ENCODE results near the gene CYTH4. TPM values are rescaled to one million over a fixed set of nuclear protein-coding genes. Genes with fewer than 3 reads are reported as not detected.
A peak's percentile ranks its signal among the peaks of the same experiment; 100 is the strongest.

The CYTH4 gene
- total and polyA plus RNA-seq, 2 of the 8 experiments (the other 6 are each of a cell fraction or from before 2014, with no cell fraction given): 0.09 TPM; not detected in 1

GRCh38 chr22:37281195-37281594 is 1.1 kb upstream of the CYTH4 start:
- no peak overlapping the region for H3K27ac ChIP-seq (ENCODE audit: low read depth, low read length)
- H3K23me2 ChIP-seq (ENCODE audit: low read depth, low read length): no peaks in the 10 kb centered on the region
- H2AK5ac ChIP-seq (ENCODE audit: low read depth, low read length): no peak overlapping the region
- no peak overlapping the region for H3K23ac ChIP-seq (ENCODE audit: insufficient read length)
- no peak overlapping the region for H4K5ac ChIP-seq (ENCODE audit: insufficient read length, low read depth, low read length)
- no peak overlapping the region for H3K4me3 ChIP-seq (ENCODE audit: extremely low read depth in 1 of 4, insufficient read depth in 2 of 4, low read depth in 3 of 4, low read length in 4 of 4)
- peaks cover 0 to 15% (median 4%) of the 10 kb centered on the region in 4 experiments; a peak in 4 of 7 replicates for H3K4me1 ChIP-seq (replicated peaks in 1 of 4; ENCODE audit: control insufficient read depth in 3 of 4, insufficient read depth in 4 of 4, low read length in 3 of 4)
- no peak overlapping the region for H2BK120ac ChIP-seq (replicated peaks; ENCODE audit: low read depth, low read length)
- H3K4ac ChIP-seq (replicated peaks; ENCODE audit: insufficient read length, low read depth, low read length): no peak overlapping the region
- no peaks in the 10 kb centered on the region for H3K9me3 ChIP-seq (ENCODE audit: insufficient read depth in 2 of 2, low read depth in 1 of 2, low read length in 1 of 2)
- no peaks in the 10 kb centered on the region for H3K79me2 ChIP-seq (ENCODE audit: control insufficient read depth in 1 of 2, insufficient read depth in 2 of 2, low read length in 2 of 2)
- no peak overlapping the region for H2BK12ac ChIP-seq (ENCODE audit: low read depth, low read length)
- no peaks in the 10 kb centered on the region for H3K79me1 ChIP-seq (ENCODE audit: low read depth, low read length)
- H2BK5ac ChIP-seq (ENCODE audit: low read depth, low read length): peak overlapping the region; percentile 9; the same call in 1 of the 2 replicates
- no peak overlapping the region for H4K8ac ChIP-seq (ENCODE audit: extremely low read depth, insufficient read depth, low read length)
- POLR2A ChIA-PET (ENCODE audit: partially characterized antibody): no interaction called here
- H4K91ac ChIP-seq (replicated peaks; ENCODE audit: insufficient read length, low read length): no peak overlapping the region
- peak overlapping the region; percentile 25; the same call in 1 of the 2 replicates for H2BK15ac ChIP-seq (ENCODE audit: low read length)
- FAIRE-seq: no peak
- 0 out of 2 replicates have a peak overlapping the region, but pooled peaks have one; percentile 38 for H3K18ac ChIP-seq (ENCODE audit: extremely low read depth, low read length)
- H3K9ac ChIP-seq (replicated peaks in 1 of 4; ENCODE audit: extremely low read depth in 1 of 4, low read depth in 3 of 4, low read length in 3 of 4): no peak overlapping the region
- H2BK20ac ChIP-seq (ENCODE audit: low read length): no peak overlapping the region
- H3K27me3 ChIP-seq (replicated peaks in 1 of 4; ENCODE audit: control insufficient read depth in 3 of 4, extremely low read depth in 1 of 4, insufficient read depth in 3 of 4, low read length in 3 of 4): no peaks in the 10 kb centered on the region; a peak in 2 of 7 replicates
- no peak overlapping the region for H3K14ac ChIP-seq (ENCODE audit: insufficient read length)
- WGBS, 2 experiments (ENCODE audit: extremely low coverage in 1 of 2, insufficient coverage in 1 of 2, insufficient read length in 1 of 2, insufficient replicate concordance in 2 of 2, low coverage in 1 of 2, low lambda C conversion rate in 2 of 2, missing lambda C conversion rate in 1 of 2): 94% methylated on average over 7 of the region's 7 CpGs; no CpG with 5 or more reads in 1 of the 2 experiments
- H2AFZ ChIP-seq (ENCODE audit: low read length): no peak overlapping the region
- H4K20me1 ChIP-seq (replicated peaks in 1 of 2; ENCODE audit: control insufficient read depth in 1 of 2, insufficient read depth in 2 of 2, low read length in 2 of 2): no peaks in the 10 kb centered on the region
- H3K56ac ChIP-seq (replicated peaks; ENCODE audit: insufficient read length, low read depth, low read length): no peak overlapping the region
- DNase-seq (ENCODE audit: low read depth in 1 of 2, low spot score in 2 of 2): no peak
- H3K4me2 ChIP-seq (ENCODE audit: insufficient read depth in 1 of 2, low read depth in 2 of 2, low read length in 2 of 2): no peak overlapping the region
- H3K36me3 ChIP-seq (ENCODE audit: control insufficient read depth in 2 of 4, insufficient read depth in 4 of 4, low read length in 3 of 4): no peaks in the 10 kb centered on the region
- CTCF ChIA-PET (ENCODE audit: partially characterized antibody): interaction anchor here (1.1 to 4.7 kb wide), 4 partner anchors 9 to 35 kb away, joined by 3 to 32 read pairs (median 16); no protein-coding TSS in a partner anchor
- TF ChIP-seq EZH2 (IDR thresholded peaks at IDR 0.05; ENCODE audit: low read depth, low read length, severe bottlenecking) (no peak), SAP30 (IDR thresholded peaks at IDR 0.05; ENCODE audit: insufficient read depth, insufficient replicate concordance, low read length) (no peak), KDM4A (IDR thresholded peaks at IDR 0.05; ENCODE audit: low read depth, low read length, severe bottlenecking) (no peak), KDM1A (IDR thresholded peaks at IDR 0.05; ENCODE audit: borderline replicate concordance, low read length) (no peak), BACH1 (IDR thresholded peaks at IDR 0.05; ENCODE audit: low read length) (no peak), CHD1 (IDR thresholded peaks at IDR 0.05; ENCODE audit: low read depth, low read length) (no peak), YY1 (IDR thresholded peaks at IDR 0.05; ENCODE audit: low read depth, low read length) (no peak), ATF2 (IDR thresholded peaks at IDR 0.05; ENCODE audit: low read length) (no peak), RBBP5 (IDR thresholded peaks at IDR 0.05; ENCODE audit: borderline replicate concordance, low read depth, low read length) (no peak), TAF7 (optimal IDR thresholded peaks at IDR 0.05; ENCODE audit: borderline replicate concordance, low read depth, low read length) (no peak)

Measured in H1 (cell line).